ENCODE measurements around the gene NME3.

DNA sequence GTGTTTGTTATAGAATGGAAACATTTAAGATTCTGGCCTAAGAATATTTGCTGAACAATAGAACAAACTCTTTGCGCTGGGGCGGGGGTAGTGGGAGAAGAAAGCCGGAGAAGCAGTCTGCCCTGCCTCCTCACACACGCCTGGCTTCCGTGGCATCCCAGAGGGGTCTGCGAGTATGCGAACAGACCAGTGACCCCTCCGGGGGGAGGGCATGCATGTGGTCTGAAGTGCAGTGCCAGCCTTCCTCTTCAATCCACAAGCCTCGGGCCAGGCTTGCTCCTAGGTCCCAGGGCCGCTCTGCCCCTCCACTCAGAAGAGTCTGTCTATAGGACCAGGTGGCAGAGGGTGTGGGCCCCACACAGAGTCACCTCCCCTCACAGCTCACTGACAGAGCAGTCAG is 36.3 kb upstream of the NME3 start:
- TF ChIP-seq, protein P1, sequence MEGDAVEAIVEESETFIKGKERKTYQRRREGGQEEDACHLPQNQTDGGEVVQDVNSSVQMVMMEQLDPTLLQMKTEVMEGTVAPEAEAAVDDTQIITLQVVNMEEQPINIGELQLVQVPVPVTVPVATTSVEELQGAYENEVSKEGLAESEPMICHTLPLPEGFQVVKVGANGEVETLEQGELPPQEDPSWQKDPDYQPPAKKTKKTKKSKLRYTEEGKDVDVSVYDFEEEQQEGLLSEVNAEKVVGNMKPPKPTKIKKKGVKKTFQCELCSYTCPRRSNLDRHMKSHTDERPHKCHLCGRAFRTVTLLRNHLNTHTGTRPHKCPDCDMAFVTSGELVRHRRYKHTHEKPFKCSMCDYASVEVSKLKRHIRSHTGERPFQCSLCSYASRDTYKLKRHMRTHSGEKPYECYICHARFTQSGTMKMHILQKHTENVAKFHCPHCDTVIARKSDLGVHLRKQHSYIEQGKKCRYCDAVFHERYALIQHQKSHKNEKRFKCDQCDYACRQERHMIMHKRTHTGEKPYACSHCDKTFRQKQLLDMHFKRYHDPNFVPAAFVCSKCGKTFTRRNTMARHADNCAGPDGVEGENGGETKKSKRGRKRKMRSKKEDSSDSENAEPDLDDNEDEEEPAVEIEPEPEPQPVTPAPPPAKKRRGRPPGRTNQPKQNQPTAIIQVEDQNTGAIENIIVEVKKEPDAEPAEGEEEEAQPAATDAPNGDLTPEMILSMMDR (conservative IDR thresholded peaks at IDR 0.05), result no peak
- no peak for TF ChIP-seq ZFX (IDR thresholded peaks at IDR 0.05)
